Hepatocyte (in vitro differentiated cells): ENCODE measurements around the gene EBF4. TPM values are rescaled to one million over a fixed set of nuclear protein-coding genes. Genes with fewer than 3 reads are reported as not detected.

Source experiments
- DNase-seq: peaks from one replicate; pipeline ENCODE4 v3.0.0-alpha.2; 2016; ENCODE audit warnings: low spot score
- H2AFZ ChIP-seq: fragments of 200-600 bp; sonication (generic); 2 replicates; pipeline ENCODE4 v1.6.0; 2016; ENCODE audit warnings: antibody characterized with exemption, mild to moderate bottlenecking
- H3K27ac ChIP-seq: fragments of 200-600 bp; sonication (generic); 2 replicates; pipeline ENCODE4 v1.5.1; 2016; ENCODE audit warnings: mild to moderate bottlenecking
- H3K27me3 ChIP-seq: fragments of 200-600 bp; sonication (generic); 2 replicates; pipeline ENCODE4 v1.6.1; 2016
- H3K36me3 ChIP-seq: fragments of 200-600 bp; sonication (generic); replicated peaks from 2 replicates; pipeline ENCODE4 v1.5.1; 2016; ENCODE audit warnings: low read depth; ENCODE audit not compliant: insufficient read depth
- H3K4me1 ChIP-seq: fragments of 200-600 bp; sonication (generic); 2 replicates; pipeline ENCODE4 v1.5.1; 2016; ENCODE audit warnings: mild to moderate bottlenecking, moderate library complexity; ENCODE audit not compliant: insufficient read depth
- H3K4me2 ChIP-seq: fragments of 200-600 bp; sonication (generic); 2 replicates; pipeline ENCODE4 v1.6.0; 2016
- H3K4me3 ChIP-seq: fragments of 200-600 bp; sonication (generic); 2 replicates; pipeline ENCODE4 v1.5.1; 2016; ENCODE audit warnings: mild to moderate bottlenecking
- H3K79me2 ChIP-seq: fragments of 200-600 bp; sonication (generic); 2 replicates; pipeline ENCODE4 v1.6.0; 2017; ENCODE audit warnings: mild to moderate bottlenecking
- H3K9me2 ChIP-seq: fragments of 200-600 bp; sonication (generic); replicated peaks from 2 replicates; pipeline ENCODE4 v1.6.0; 2017; ENCODE audit warnings: mild to moderate bottlenecking; ENCODE audit not compliant: insufficient read depth
- H3K9me3 ChIP-seq: fragments of 200-600 bp; sonication (generic); 2 replicates; pipeline ENCODE4 v1.5.1; 2016; ENCODE audit warnings: low read depth, mild to moderate bottlenecking
- H4K20me1 ChIP-seq: fragments of 200-600 bp; sonication (generic); 2 replicates; pipeline ENCODE4 v1.6.0; 2016; ENCODE audit warnings: mild to moderate bottlenecking; ENCODE audit not compliant: insufficient read depth, poor library complexity, severe bottlenecking
- CTCF ChIP-seq: fragments of 200-600 bp; sonication (generic); IDR thresholded peaks from 2 replicates; pipeline ENCODE4 v1.5.1; 2016; ENCODE audit warnings: antibody characterized with exemption, mild to moderate bottlenecking; ENCODE audit not compliant: poor library complexity
- EZH2 ChIP-seq: fragments of 200-600 bp; sonication (generic); IDR thresholded peaks from 2 replicates; pipeline ENCODE4 v1.6.1; 2016; ENCODE audit warnings: antibody characterized with exemption, mild to moderate bottlenecking, borderline replicate concordance
- EZH2phosphoT487 ChIP-seq: fragments of 200-600 bp; sonication (generic); IDR thresholded peaks from one replicate; pipeline ENCODE4 v1.6.1; 2018; ENCODE audit warnings: antibody characterized with exemption, mild to moderate bottlenecking, low read depth, moderate library complexity; ENCODE audit not compliant: unreplicated experiment, severe bottlenecking
- WGBS: methylation state at CpG from one replicate; pipeline ENCODE4 v1.1.6; 2016; ENCODE audit warnings: low lambda C conversion rate; ENCODE audit errors: missing lambda C conversion rate; 5-methylcytosine and 5-hydroxymethylcytosine counted together
- polyA plus RNA-seq: library from polyadenylated mRNA; unstranded; fragments of >200 nt; fragmentation: Nextera tagmentation; extraction: Ambion mirVana; gene quantifications from 2 replicates; pipeline ENCODE4 v1.2.1, GENCODE V29; 2016
- total RNA-seq: library from RNA; depleted of rRNA; stranded (reverse); fragments of >200 nt; gene quantifications from 2 replicates; pipeline ENCODE4 v1.2.3, GENCODE V29; 2014

The EBF4 gene
- total and polyA plus RNA-seq, 2 experiments from 2014 or later: 10.7 to 17.9 TPM

- Histone ChIP-seq H3K4me3 (no peak overlapping the region), H3K36me3 (no peaks in the 10 kb centered on the region), H3K4me2 (no peak overlapping the region), H2AFZ (no peak overlapping the region), H3K27me3 (peaks cover 21% of the 10 kb centered on the region), H3K9me2 (no peaks in the 10 kb centered on the region), H3K9me3 (no peaks in the 10 kb centered on the region), H3K4me1 (peaks cover 7% of the 10 kb centered on the region), H4K20me1 (no peaks in the 10 kb centered on the region), H3K79me2 (no peaks in the 10 kb centered on the region), H3K27ac (no peak overlapping the region)
- TF ChIP-seq CTCF (no peak), EZH2phosphoT487 (no peak), EZH2 (no peak)
- no peak for DNase-seq
- 94% methylated on average over 5 of the region's 5 CpGs for WGBS
These were observed 64.4 kb downstream of the EBF4 start for GRCh38 chr20:2757001-2757400.

- no peaks in the 10 kb centered on the region for H4K20me1 ChIP-seq
- TF ChIP-seq EZH2 (no peak), EZH2phosphoT487 (no peak)
- no peaks in the 10 kb centered on the region for H3K9me2 ChIP-seq
- peaks cover 19% of the 10 kb centered on the region for H3K27me3 ChIP-seq
- no peaks in the 10 kb centered on the region for H3K9me3 ChIP-seq
- no peak overlapping the region for H3K4me3 ChIP-seq
- H3K4me1 ChIP-seq: peaks cover under 1% of the 10 kb centered on the region
- H3K4me2 ChIP-seq: no peak overlapping the region
- no peak overlapping the region for H3K27ac ChIP-seq
- WGBS: 81% methylated on average over 5 of the region's 5 CpGs
- no peak for DNase-seq
- H2AFZ ChIP-seq: no peak overlapping the region
- no peaks in the 10 kb centered on the region for H3K79me2 ChIP-seq
- no peaks in the 10 kb centered on the region for H3K36me3 ChIP-seq
These were observed 65.4 kb downstream of the EBF4 start for GRCh38 chr20:2757969-2758368.

GRCh38 chr20:2759143-2759542 lies 66.6 kb downstream of the EBF4 start:
- WGBS: 90% methylated on average over 10 of the region's 10 CpGs
- no peak for DNase-seq
- Histone ChIP-seq H3K9me3 (no peaks in the 10 kb centered on the region), H3K27ac (no peak overlapping the region), H3K4me2 (no peak overlapping the region), H3K4me3 (no peak overlapping the region), H3K27me3 (peaks cover 10% of the 10 kb centered on the region), H3K79me2 (no peaks in the 10 kb centered on the region), H3K36me3 (no peaks in the 10 kb centered on the region), H3K4me1 (no peaks in the 10 kb centered on the region), H4K20me1 (no peaks in the 10 kb centered on the region), H2AFZ (no peak overlapping the region), H3K9me2 (no peaks in the 10 kb centered on the region)
- TF ChIP-seq CTCF (no peak), EZH2 (no peak), EZH2phosphoT487 (no peak)

GRCh38 chr20:2759603-2760296 lies 67.2 kb downstream of the EBF4 start:
- H4K20me1 ChIP-seq: no peaks in the 10 kb centered on the region
- no peak overlapping the region for H3K4me2 ChIP-seq
- no peaks in the 10 kb centered on the region for H3K79me2 ChIP-seq
- no peaks in the 10 kb centered on the region for H3K9me2 ChIP-seq
- TF ChIP-seq CTCF (no peak), EZH2 (no peak), EZH2phosphoT487 (no peak)
- H3K9me3 ChIP-seq: no peaks in the 10 kb centered on the region
- no peaks in the 10 kb centered on the region for H3K4me1 ChIP-seq
- no peaks in the 10 kb centered on the region for H3K36me3 ChIP-seq
- peaks cover 4% of the 10 kb centered on the region for H3K27me3 ChIP-seq
- 67% methylated on average over 18 of the region's 19 CpGs for WGBS
- H3K27ac ChIP-seq: no peak overlapping the region
- no peak for DNase-seq
- no peak overlapping the region for H2AFZ ChIP-seq
- no peak overlapping the region for H3K4me3 ChIP-seq
